IPS-18a (cell line): ENCODE measurements around the gene MINDY1.

Source experiments
- H3K27ac ChIP-seq: one replicate; pipeline ENCODE4 v1.5.1; 2013; ENCODE audit warnings: low read length
- H3K27me3 ChIP-seq: one replicate; pipeline ENCODE4 v1.6.1; 2013; ENCODE audit warnings: mild to moderate bottlenecking, low read length; ENCODE audit not compliant: control insufficient read depth, insufficient read depth
- H3K36me3 ChIP-seq: one replicate; pipeline ENCODE4 v1.6.1; 2013; ENCODE audit warnings: low read depth, low read length; ENCODE audit not compliant: control insufficient read depth
- H3K4me1 ChIP-seq: one replicate; pipeline ENCODE4 v1.6.1; 2013; ENCODE audit warnings: low read depth, low read length; ENCODE audit not compliant: control insufficient read depth
- H3K4me3 ChIP-seq: one replicate; pipeline ENCODE4 v1.5.1; 2013; ENCODE audit warnings: low read length
- H3K9ac ChIP-seq: one replicate; pipeline ENCODE4 v1.6.1; 2013; ENCODE audit warnings: mild to moderate bottlenecking, low read length, moderate library complexity
- H3K9me3 ChIP-seq: one replicate; pipeline ENCODE4 v1.6.1; 2013; ENCODE audit warnings: low read depth, low read length; ENCODE audit not compliant: control insufficient read depth

Gene MINDY1

GRCh38 chr1:150954708-150955107 is 52.0 kb downstream of the MINDY1 start:
- H3K27me3 ChIP-seq: no peaks in the 10 kb centered on the region
- no peaks in the 10 kb centered on the region for H3K4me1 ChIP-seq
- peaks cover 73% of the 10 kb centered on the region for H3K36me3 ChIP-seq
- H3K4me3 ChIP-seq: no peak overlapping the region
- H3K27ac ChIP-seq: no peak overlapping the region
- no peaks in the 10 kb centered on the region for H3K9me3 ChIP-seq
- no peak overlapping the region for H3K9ac ChIP-seq
